Myocyte (in vitro differentiated cells): ENCODE results near the gene CHMP3. TPM values are rescaled to one million over a fixed set of nuclear protein-coding genes. Genes with fewer than 3 reads are reported as not detected.

Source experiments
- DNase-seq: peaks from one replicate; pipeline ENCODE4 v3.0.0-alpha.2; 2012; ENCODE audit warnings: low read depth
- total RNA-seq: library from RNA; depleted of rRNA; stranded (reverse); fragments of >200 nt; gene quantifications from 2 replicates; pipeline ENCODE4 v1.2.3, GENCODE V29; 2014

The CHMP3 gene
- total RNA-seq, 1 donor from 2014 or later, result 106 TPM

GRCh38 chr2:86470890-86471289 lies 92.4 kb downstream of the CHMP3 start:
- DNase-seq, result no peak

DNA sequence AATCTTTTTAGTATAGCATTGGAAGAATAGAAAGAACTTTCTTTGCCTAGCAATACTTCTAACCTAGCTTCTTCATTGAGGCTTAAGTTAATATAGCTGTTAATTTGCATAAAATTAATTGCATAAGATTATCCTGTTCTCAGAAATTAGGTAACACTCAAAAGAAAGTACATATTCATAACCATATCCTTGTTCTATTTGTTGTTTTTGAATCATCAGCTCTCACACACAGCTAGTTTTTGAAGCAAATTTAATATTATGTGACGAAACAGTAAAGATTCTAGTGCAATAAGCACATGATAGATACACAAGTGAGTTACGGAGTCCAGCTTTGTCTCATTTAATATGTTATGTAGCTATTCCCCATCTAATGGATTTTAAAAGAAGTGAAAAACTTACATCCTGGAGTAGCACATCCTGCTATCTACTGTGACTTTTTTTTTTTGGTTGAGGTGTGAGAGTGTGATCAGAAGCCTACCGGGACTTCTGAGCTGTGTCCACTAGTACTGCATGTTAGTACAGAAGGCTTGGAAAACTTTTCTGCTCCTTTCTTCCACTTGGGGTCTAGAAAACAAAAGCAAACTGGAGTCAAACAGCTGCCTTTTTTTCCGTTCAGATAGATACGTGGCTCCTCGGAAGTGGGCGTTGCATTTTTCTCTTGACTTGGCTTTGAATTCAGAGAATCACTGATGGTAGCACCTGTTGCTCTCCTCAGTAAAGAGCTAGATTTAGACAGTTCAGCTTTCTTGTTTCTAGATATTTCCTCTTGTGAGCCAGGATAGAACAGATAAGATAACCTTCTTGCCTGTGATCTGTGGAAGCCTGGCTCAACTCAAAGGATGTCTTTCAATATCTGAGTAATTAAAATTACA lies 94.8 kb downstream of the CHMP3 start:
- peak; percentile 50 for DNase-seq

DNA sequence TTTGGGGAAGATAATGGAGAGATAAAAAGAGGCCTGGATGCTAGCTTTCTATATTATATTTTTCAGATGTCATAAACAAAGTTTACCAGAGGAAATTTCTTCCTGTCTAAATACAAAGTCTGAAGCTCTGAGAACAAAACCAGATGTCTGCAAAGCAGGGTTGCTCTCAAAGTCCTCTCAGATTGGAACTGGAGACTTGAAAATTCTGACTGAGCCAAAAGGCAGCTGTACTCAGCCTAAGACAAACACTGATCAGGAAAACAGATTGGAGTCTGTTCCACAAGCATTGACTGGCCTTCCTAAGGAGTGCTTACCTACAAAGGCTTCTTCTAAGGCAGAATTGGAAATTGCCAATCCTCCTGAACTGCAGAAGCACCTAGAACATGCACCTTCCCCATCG lies 96.9 kb downstream of the CHMP3 start:
- no peak for DNase-seq

DNA sequence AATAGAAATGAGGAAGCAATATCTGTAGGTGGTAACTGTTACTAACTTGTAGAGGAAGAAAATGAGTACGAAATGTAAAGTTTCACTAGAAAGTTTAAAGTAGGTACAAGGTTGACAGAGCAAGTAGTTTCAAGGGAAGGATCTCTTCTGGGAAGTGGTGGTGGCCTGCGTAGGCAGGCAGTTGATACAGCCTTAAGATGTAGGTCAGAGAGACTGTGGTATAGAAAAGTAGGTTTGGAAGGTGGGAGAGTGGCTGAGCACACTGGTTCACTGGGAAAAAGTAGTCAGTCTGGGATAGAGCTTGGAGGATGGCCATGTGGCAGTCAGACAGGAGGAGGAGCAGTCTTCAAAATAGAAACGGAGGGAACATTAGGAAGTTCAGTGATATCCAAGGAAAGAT lies 98.6 kb downstream of the CHMP3 start:
- DNase-seq, result no peak

- no peak for DNase-seq
Observed at GRCh38 chr2:86461042-86461743, 102.0 kb downstream of the CHMP3 start.

DNA sequence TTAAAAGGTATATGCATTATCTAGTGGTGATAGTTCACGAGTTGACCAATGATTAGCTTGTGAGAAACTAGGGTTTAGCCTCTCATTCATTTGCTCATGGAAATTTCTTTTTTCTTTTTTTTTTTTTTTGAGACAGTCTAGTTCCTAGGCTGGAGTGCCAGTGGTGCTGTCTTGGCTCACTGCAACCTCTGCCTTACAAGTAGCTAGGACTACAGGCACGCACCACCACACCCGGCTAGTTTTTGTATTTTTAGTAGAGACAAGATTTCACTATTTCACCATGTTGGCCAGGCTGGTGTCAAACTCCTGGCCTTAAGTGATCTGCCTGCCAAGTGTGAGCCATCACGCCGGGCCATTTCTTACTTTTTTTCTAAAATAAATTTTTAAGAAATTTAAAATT lies 108.1 kb downstream of the CHMP3 start:
- no peak for DNase-seq

DNA sequence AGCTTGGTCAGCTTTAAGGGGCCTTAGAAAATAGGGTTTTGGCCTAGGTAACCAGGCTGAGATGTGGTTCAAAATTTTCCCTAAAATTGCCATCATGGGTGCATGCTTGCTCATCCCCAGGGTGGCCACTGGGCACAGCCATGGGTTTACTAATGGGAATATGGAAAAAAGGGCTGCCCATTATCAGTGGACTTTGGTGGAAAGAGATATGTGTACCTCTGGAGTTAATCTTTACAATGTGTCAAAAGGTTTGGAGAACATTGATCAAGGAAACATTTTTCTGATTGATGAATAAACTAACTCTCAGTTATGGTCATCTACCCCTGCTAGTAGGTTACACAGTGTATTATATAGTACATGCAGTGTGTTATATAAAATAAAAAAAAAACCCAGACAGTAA lies 109.0 kb downstream of the CHMP3 start:
- no peak for DNase-seq

DNA sequence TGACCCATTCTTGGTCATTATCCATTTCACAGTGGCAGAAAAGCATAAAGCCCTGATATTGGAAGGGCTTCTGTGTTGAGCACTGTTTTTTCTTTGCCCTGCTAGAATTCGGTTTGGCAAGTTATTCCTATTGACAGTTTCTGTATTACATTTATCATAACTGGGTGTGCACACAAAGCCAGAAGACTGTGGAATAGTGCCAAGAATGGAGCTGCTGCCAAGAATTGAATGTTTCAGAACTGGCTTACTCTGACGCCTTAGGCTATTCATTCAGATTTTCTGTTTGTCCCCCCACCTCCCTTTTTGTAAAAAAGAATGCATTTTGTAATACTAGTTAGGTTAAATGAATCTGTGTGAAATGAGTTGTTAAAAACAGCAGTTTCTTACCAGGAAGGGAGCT lies 109.4 kb downstream of the CHMP3 start:
- DNase-seq, result peak; percentile 58

Other genes with a start within 250 kb of the CHMP3 start
- 67.8 and 90.1 TPM in 2 replicates for gene REEP1, start 225.8 kb downstream of the CHMP3 start, total RNA-seq
- gene KDM3A, start 122.1 kb downstream of the CHMP3 start, total RNA-seq, result 25.2 and 26.1 TPM in 2 replicates
- 32.9 and 50.6 TPM in 2 replicates for gene RNF103, start 60.4 kb upstream of the CHMP3 start, total RNA-seq
- gene RMND5A, start 156.8 kb upstream of the CHMP3 start, total RNA-seq, result 57.2 and 86.4 TPM in 2 replicates
- not detected in 2 replicates for gene CD8A, start 227.5 kb upstream of the CHMP3 start, total RNA-seq